Upper lobe of left lung (tissue), 4 donors: ENCODE results near the gene FRAS1.

Experiments used
- CTCF ChIP-seq, 6 experiments: fragments of 450-650 bp in 4 of 6; fragments of 200-600 bp in 2 of 6; sonication (generic) in 2 of 6; IDR thresholded peaks; one replicate each; pipeline ENCODE4 v1.5.1; 2016 to 2019; ENCODE audit warnings: antibody characterized with exemption in 6 of 6
- EP300 ChIP-seq, 4 donors: sonication (generic); formaldehyde crosslinking; IDR thresholded peaks; one replicate each; pipeline ENCODE4 v1.5.1; 2017; ENCODE audit warnings: antibody characterized with exemption in 4 of 4, control low read depth in 2 of 4
- POLR2A ChIP-seq, 4 donors: fragments of 450-650 bp; IDR thresholded peaks; one replicate each; pipeline ENCODE4 v1.5.1; 2016 to 2017; ENCODE audit warnings: antibody characterized with exemption in 4 of 4, mild to moderate bottlenecking in 2 of 4
- POLR2AphosphoS5 ChIP-seq, 2 donors: sonication (generic); formaldehyde crosslinking; IDR thresholded peaks; one replicate each; pipeline ENCODE4 v1.5.1; 2017; ENCODE audit warnings: antibody characterized with exemption in 2 of 2

GRCh38 chr4:78143634-78144033, 86.5 kb downstream of the FRAS1 start:
- TF ChIP-seq POLR2AphosphoS5 (IDR thresholded peaks at IDR 0.05) (no peak), CTCF (IDR thresholded peaks at IDR 0.05) (no peak), POLR2A (IDR thresholded peaks at IDR 0.05) (no peak), EP300 (IDR thresholded peaks at IDR 0.05) (no peak)
